ENCODE data around the gene SEMA4D. TPM values are rescaled to one million over a fixed set of nuclear protein-coding genes. Genes with fewer than 3 reads are reported as not detected.

SEMA4D gene
- total RNA-seq, 1 experiment from 2014 or later = 0.98 TPM

- peak; percentile 27 for DNase-seq (ENCODE audit: low read depth, low spot score)
Measured at GRCh38 chr9:89532478-89532877, 34.6 kb upstream of the SEMA4D start.

GRCh38 chr9:89531766-89532165, 33.9 kb upstream of the SEMA4D start:
- in situ Hi-C loops (cut with HindIII; ENCODE audit: low pct_unique_long_range_greater_than_20kb, low sequenced_read_pairs) = no loop called here
- DNase-seq (ENCODE audit: low read depth, low spot score) = no peak

More at GRCh38 chr9:89532478-89532877, 34.6 kb upstream of the SEMA4D start:
- in situ Hi-C loops (cut with HindIII; ENCODE audit: low pct_unique_long_range_greater_than_20kb, low sequenced_read_pairs) = no loop called here

- no peak for DNase-seq (ENCODE audit: low read depth, low spot score)
- in situ Hi-C loops (cut with HindIII; ENCODE audit: low pct_unique_long_range_greater_than_20kb, low sequenced_read_pairs) = no loop called here
Measured at GRCh38 chr9:89530726-89531125, 32.8 kb upstream of the SEMA4D start.

GRCh38 chr9:89529243-89530035, 31.5 kb upstream of the SEMA4D start:
- DNase-seq (ENCODE audit: low read depth, low spot score) = peak; percentile 91
- in situ Hi-C loops (cut with HindIII; ENCODE audit: low pct_unique_long_range_greater_than_20kb, low sequenced_read_pairs) = no loop called here

GRCh38 chr9:89528540-89528939, 30.6 kb upstream of the SEMA4D start:
- no peak for DNase-seq (ENCODE audit: low read depth, low spot score)
- in situ Hi-C loops (cut with HindIII; ENCODE audit: low pct_unique_long_range_greater_than_20kb, low sequenced_read_pairs) = no loop called here

GRCh38 chr9:89528131-89528530, 30.2 kb upstream of the SEMA4D start:
- in situ Hi-C loops (cut with HindIII; ENCODE audit: low pct_unique_long_range_greater_than_20kb, low sequenced_read_pairs) = no loop called here
- no peak for DNase-seq (ENCODE audit: low read depth, low spot score)

- no peak for DNase-seq (ENCODE audit: low read depth, low spot score)
- in situ Hi-C loops (cut with HindIII; ENCODE audit: low pct_unique_long_range_greater_than_20kb, low sequenced_read_pairs) = no loop called here
Measured at GRCh38 chr9:89527084-89527483, 29.2 kb upstream of the SEMA4D start.

- in situ Hi-C loops (cut with HindIII; ENCODE audit: low pct_unique_long_range_greater_than_20kb, low sequenced_read_pairs) = no loop called here
- no peak for DNase-seq (ENCODE audit: low read depth, low spot score)
Measured at GRCh38 chr9:89526667-89527066, 28.8 kb upstream of the SEMA4D start.

- DNase-seq (ENCODE audit: low read depth, low spot score) = no peak
- in situ Hi-C loops (cut with HindIII; ENCODE audit: low pct_unique_long_range_greater_than_20kb, low sequenced_read_pairs) = no loop called here
Measured at GRCh38 chr9:89525446-89526374, 27.8 kb upstream of the SEMA4D start.

GRCh38 chr9:89524963-89525362, 27.1 kb upstream of the SEMA4D start:
- no peak for DNase-seq (ENCODE audit: low read depth, low spot score)
- in situ Hi-C loops (cut with HindIII; ENCODE audit: low pct_unique_long_range_greater_than_20kb, low sequenced_read_pairs) = no loop called here

GRCh38 chr9:89523948-89524347, 26.0 kb upstream of the SEMA4D start:
- in situ Hi-C loops (cut with HindIII; ENCODE audit: low pct_unique_long_range_greater_than_20kb, low sequenced_read_pairs) = no loop called here
- DNase-seq (ENCODE audit: low read depth, low spot score) = no peak

GRCh38 chr9:89522959-89523285, 25.0 kb upstream of the SEMA4D start:
- in situ Hi-C loops (cut with HindIII; ENCODE audit: low pct_unique_long_range_greater_than_20kb, low sequenced_read_pairs) = no loop called here
- no peak for DNase-seq (ENCODE audit: low read depth, low spot score)

GRCh38 chr9:89522261-89522958, 24.5 kb upstream of the SEMA4D start:
- DNase-seq (ENCODE audit: low read depth, low spot score) = no peak
- in situ Hi-C loops (cut with HindIII; ENCODE audit: low pct_unique_long_range_greater_than_20kb, low sequenced_read_pairs) = no loop called here

GRCh38 chr9:89519366-89519805, 21.5 kb upstream of the SEMA4D start:
- no peak for DNase-seq (ENCODE audit: low read depth, low spot score)
- in situ Hi-C loops (cut with HindIII; ENCODE audit: low pct_unique_long_range_greater_than_20kb, low sequenced_read_pairs) = no loop called here

GRCh38 chr9:89518466-89519365, 20.8 kb upstream of the SEMA4D start:
- in situ Hi-C loops (cut with HindIII; ENCODE audit: low pct_unique_long_range_greater_than_20kb, low sequenced_read_pairs) = no loop called here
- no peak for DNase-seq (ENCODE audit: low read depth, low spot score)

- DNase-seq (ENCODE audit: low read depth, low spot score) = no peak
- in situ Hi-C loops (cut with HindIII; ENCODE audit: low pct_unique_long_range_greater_than_20kb, low sequenced_read_pairs) = no loop called here
Measured at GRCh38 chr9:89515416-89515815, 17.5 kb upstream of the SEMA4D start.

- no peak for DNase-seq (ENCODE audit: low read depth, low spot score)
- in situ Hi-C loops (cut with HindIII; ENCODE audit: low pct_unique_long_range_greater_than_20kb, low sequenced_read_pairs) = no loop called here
Measured at GRCh38 chr9:89514956-89515355, 17.0 kb upstream of the SEMA4D start.

All from SK-MEL-5 (cell line).